ENCODE measurements around the gene SPNS2. TPM values are rescaled to one million over a fixed set of nuclear protein-coding genes. Genes with fewer than 3 reads are reported as not detected.

The SPNS2 gene
- total RNA-seq, 1 experiment from 2014 or later, result 0.33 TPM

DNA sequence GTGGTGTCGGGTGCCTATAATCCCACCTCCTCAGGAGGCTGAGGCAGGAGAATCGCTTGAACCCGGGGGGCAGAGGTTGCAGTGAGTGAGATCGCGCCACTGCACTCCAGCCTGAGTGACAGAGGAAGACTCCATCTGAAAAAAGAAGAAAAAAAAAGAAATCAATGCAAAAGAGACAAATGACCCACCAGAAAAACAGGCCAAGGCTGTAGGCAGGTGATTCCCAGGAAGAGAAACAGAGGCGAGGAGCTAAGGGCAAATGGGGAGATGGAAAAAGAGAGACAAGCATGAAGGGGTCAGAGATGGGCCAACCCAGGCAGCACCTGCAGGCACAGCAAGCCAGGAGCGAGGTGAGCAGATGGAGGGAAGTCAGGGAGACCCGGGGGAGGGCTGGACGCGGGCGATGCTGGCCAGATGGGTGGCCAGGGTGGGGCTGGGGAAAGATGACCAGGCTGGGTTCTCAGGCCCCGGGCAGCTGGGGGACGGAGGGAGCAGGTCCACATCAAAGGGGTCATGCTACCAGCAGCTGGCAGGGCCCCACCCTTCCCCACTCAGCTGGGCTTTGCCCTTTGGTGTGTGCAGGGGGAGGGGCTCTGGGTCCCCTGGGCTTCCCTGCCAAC is 31.0 kb downstream of the SPNS2 start:
- H4K8ac ChIP-seq (replicated peaks; ENCODE audit: insufficient read length, low read depth, low read length), result no peak overlapping the region
- no peak overlapping the region for H3K9ac ChIP-seq (ENCODE audit: extremely low read depth, insufficient read length, low read length)
- H2BK12ac ChIP-seq (ENCODE audit: insufficient read length, low read depth, low read length), result no peak overlapping the region
- no peak overlapping the region for H2BK120ac ChIP-seq (ENCODE audit: low read depth, low read length, poor library complexity, severe bottlenecking)
- H3K27me3 Mint-ChIP-seq (ENCODE audit: low read depth), result peaks cover 93% of the 10 kb centered on the region
- no peaks in the 10 kb centered on the region; a peak in 1 of 5 replicates for H3K9me3 Mint-ChIP-seq
- H3K79me2 ChIP-seq (ENCODE audit: insufficient read depth, low read length), result no peaks in the 10 kb centered on the region
- peaks cover 6% of the 10 kb centered on the region for H3K27me3 ChIP-seq (ENCODE audit: insufficient read depth, low read length)
- no peak overlapping the region for H3K27ac ChIP-seq (ENCODE audit: insufficient read length, low read depth, low read length)
- H3K23ac ChIP-seq (ENCODE audit: insufficient read length, low read depth, low read length), result no peak overlapping the region
- no peak for DNase-seq
- no peak overlapping the region for H2BK20ac ChIP-seq (ENCODE audit: low read depth, low read length, poor library complexity, severe bottlenecking)
- H3K36me3 Mint-ChIP-seq (ENCODE audit: insufficient read depth in 1 of 3, low read depth in 3 of 3), result no peaks in the 10 kb centered on the region
- no peak overlapping the region for H3K14ac ChIP-seq (ENCODE audit: insufficient read depth, low read length)
- no peak overlapping the region for H2BK15ac ChIP-seq (ENCODE audit: low read depth, low read length)
- H3K4me2 ChIP-seq (ENCODE audit: insufficient read depth, insufficient read length, low read length), result no peak overlapping the region
- no peaks in the 10 kb centered on the region for H3K4me1 ChIP-seq (ENCODE audit: insufficient read depth, low read length)
- TF ChIP-seq, protein P1, sequence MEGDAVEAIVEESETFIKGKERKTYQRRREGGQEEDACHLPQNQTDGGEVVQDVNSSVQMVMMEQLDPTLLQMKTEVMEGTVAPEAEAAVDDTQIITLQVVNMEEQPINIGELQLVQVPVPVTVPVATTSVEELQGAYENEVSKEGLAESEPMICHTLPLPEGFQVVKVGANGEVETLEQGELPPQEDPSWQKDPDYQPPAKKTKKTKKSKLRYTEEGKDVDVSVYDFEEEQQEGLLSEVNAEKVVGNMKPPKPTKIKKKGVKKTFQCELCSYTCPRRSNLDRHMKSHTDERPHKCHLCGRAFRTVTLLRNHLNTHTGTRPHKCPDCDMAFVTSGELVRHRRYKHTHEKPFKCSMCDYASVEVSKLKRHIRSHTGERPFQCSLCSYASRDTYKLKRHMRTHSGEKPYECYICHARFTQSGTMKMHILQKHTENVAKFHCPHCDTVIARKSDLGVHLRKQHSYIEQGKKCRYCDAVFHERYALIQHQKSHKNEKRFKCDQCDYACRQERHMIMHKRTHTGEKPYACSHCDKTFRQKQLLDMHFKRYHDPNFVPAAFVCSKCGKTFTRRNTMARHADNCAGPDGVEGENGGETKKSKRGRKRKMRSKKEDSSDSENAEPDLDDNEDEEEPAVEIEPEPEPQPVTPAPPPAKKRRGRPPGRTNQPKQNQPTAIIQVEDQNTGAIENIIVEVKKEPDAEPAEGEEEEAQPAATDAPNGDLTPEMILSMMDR (conservative IDR thresholded peaks at IDR 0.05), result no peak
- H3K27ac Mint-ChIP-seq, result no peak overlapping the region
- H2AK5ac ChIP-seq (ENCODE audit: insufficient read length, low read length), result no peak overlapping the region
- no peak overlapping the region for H2BK5ac ChIP-seq (ENCODE audit: insufficient read length, low read length)
- no peak overlapping the region for H3K56ac ChIP-seq (ENCODE audit: insufficient read length, low read depth, low read length)
- no peak overlapping the region for H3K4ac ChIP-seq (ENCODE audit: low read depth, low read length)
- peaks cover 10 to 13% of the 10 kb centered on the region in 2 experiments for H3K4me1 Mint-ChIP-seq
- no peak overlapping the region for H3K4me3 Mint-ChIP-seq
- H3K79me1 ChIP-seq (ENCODE audit: insufficient read depth, low read depth, low read length, poor library complexity, severe bottlenecking), result no peaks in the 10 kb centered on the region
- no peak overlapping the region for H4K91ac ChIP-seq (ENCODE audit: insufficient read length, low read depth, low read length)
- no peaks in the 10 kb centered on the region for H3K23me2 ChIP-seq (ENCODE audit: insufficient read length, low read depth, low read length, poor library complexity, severe bottlenecking)
- no peak overlapping the region for H3T11ph ChIP-seq (ENCODE audit: low read length)
- H3K9me3 ChIP-seq (ENCODE audit: control insufficient read depth, low read depth, low read length), result no peaks in the 10 kb centered on the region
- no peak overlapping the region for H3K18ac ChIP-seq (ENCODE audit: insufficient read length, low read depth, low read length)
- H2AFZ ChIP-seq (ENCODE audit: low read length), result no peak overlapping the region
- H4K5ac ChIP-seq (ENCODE audit: insufficient read length, low read depth, low read length), result no peak overlapping the region
- no CpG with 5 or more reads among the region's 13 CpGs for WGBS (ENCODE audit: extremely low coverage, insufficient read length, low lambda C conversion rate)
- no peaks in the 10 kb centered on the region for H4K20me1 ChIP-seq (ENCODE audit: control insufficient read depth, insufficient read depth, insufficient read length)
